H1 (cell line): ENCODE data around the gene ICOSLG. TPM values are rescaled to one million over a fixed set of nuclear protein-coding genes. Genes with fewer than 3 reads are reported as not detected.

Experiments used
- CTCF ChIA-PET: fragments of 300-600 bp; sonication (Branson Sonifier 250); formaldehyde crosslinking; loops from one replicate; lab custom pipeline; 2021; ENCODE audit not compliant: partially characterized antibody; lab: Charles Lee
- POLR2A ChIA-PET: fragments of 300-600 bp; sonication (Branson Sonifier 250); formaldehyde crosslinking; loops from one replicate; lab custom pipeline; 2021; ENCODE audit warnings: inconsistent platforms; ENCODE audit not compliant: partially characterized antibody; lab: Charles Lee
- DNase-seq, 2 experiments: peaks; one replicate each; pipeline versions ENCODE4 v3.0.0 to v3.0.0-alpha.2; 2010 to 2022; ENCODE audit warnings: low spot score in 2 of 2, low read depth in 1 of 2, mixed read lengths in 1 of 2
- FAIRE-seq: peaks from 2 replicates; lab custom pipeline; 2011; peaks lifted over from hg19 to GRCh38; lab: Jason Lieb, UNC
- H2AFZ ChIP-seq: 2 replicates; pipeline ENCODE4 v1.8.1; 2012; ENCODE audit warnings: low read length, inconsistent platforms
- H2AK5ac ChIP-seq: 2 replicates; pipeline ENCODE4 v1.6.1; 2013; ENCODE audit warnings: low read depth, low read length
- H2BK120ac ChIP-seq: replicated peaks from 2 replicates; pipeline ENCODE3; 2013; ENCODE audit warnings: low read depth, low read length, inconsistent platforms
- H2BK12ac ChIP-seq: 2 replicates; pipeline ENCODE4 v1.6.1; 2013; ENCODE audit warnings: low read depth, low read length
- H2BK15ac ChIP-seq: 2 replicates; pipeline ENCODE4 v1.6.1; 2013; ENCODE audit warnings: low read length
- H2BK20ac ChIP-seq: 2 replicates; pipeline ENCODE4 v1.6.1; 2013; ENCODE audit warnings: low read length
- H2BK5ac ChIP-seq: 2 replicates; pipeline ENCODE4 v1.6.1; 2013; ENCODE audit warnings: low read depth, low read length
- H3K14ac ChIP-seq: 2 replicates; pipeline ENCODE4 v1.6.1; 2013; ENCODE audit warnings: inconsistent platforms; ENCODE audit not compliant: insufficient read length
- H3K18ac ChIP-seq: 2 replicates; pipeline ENCODE4 v1.6.1; 2013; ENCODE audit warnings: low read length; ENCODE audit errors: extremely low read depth
- H3K23ac ChIP-seq: 2 replicates; pipeline ENCODE4 v1.6.1; 2013; ENCODE audit warnings: inconsistent platforms; ENCODE audit not compliant: insufficient read length
- H3K23me2 ChIP-seq: 2 replicates; pipeline ENCODE4 v1.6.1; 2013; ENCODE audit warnings: low read depth, low read length
- H3K27ac ChIP-seq: 2 replicates; pipeline ENCODE4 v1.6.1; 2011; ENCODE audit warnings: low read depth, low read length, inconsistent platforms
- H3K27me3 ChIP-seq, 4 experiments: replicated peaks in 1 of 4; 1 replicate in 1 of 4; 2 replicates in 3 of 4; pipeline versions ENCODE4 v1.6.1 to v1.8.1; 2011 to 2013; ENCODE audit warnings: low read length in 3 of 4, mild to moderate bottlenecking in 3 of 4, inconsistent platforms in 2 of 4, mixed read lengths in 2 of 4, moderate library complexity in 1 of 4; ENCODE audit not compliant: control insufficient read depth in 3 of 4, insufficient read depth in 3 of 4; ENCODE audit errors: extremely low read depth in 1 of 4
- H3K36me3 ChIP-seq, 4 experiments: 2 replicates each; pipeline versions ENCODE4 v1.6.1 to v1.8.1; 2011 to 2013; ENCODE audit warnings: mild to moderate bottlenecking in 4 of 4, low read length in 3 of 4, moderate library complexity in 2 of 4, control low read depth in 1 of 4, inconsistent platforms in 1 of 4; ENCODE audit not compliant: insufficient read depth in 4 of 4, control insufficient read depth in 2 of 4
- H3K4ac ChIP-seq: replicated peaks from 2 replicates; pipeline ENCODE3; 2013; ENCODE audit warnings: low read length, low read depth, mixed read lengths, inconsistent platforms; ENCODE audit not compliant: insufficient read length
- H3K4me1 ChIP-seq, 4 experiments: replicated peaks in 1 of 4; 1 replicate in 1 of 4; 2 replicates in 3 of 4; pipeline versions ENCODE4 v1.6.1 to v1.8.1; 2011 to 2013; ENCODE audit warnings: low read length in 3 of 4, inconsistent platforms in 2 of 4, mixed read lengths in 1 of 4; ENCODE audit not compliant: insufficient read depth in 4 of 4, control insufficient read depth in 3 of 4
- H3K4me2 ChIP-seq, 2 experiments: 2 replicates each; pipeline versions ENCODE4 v1.6.1 to v1.8.1; 2011 to 2013; ENCODE audit warnings: low read depth in 2 of 2, low read length in 2 of 2, control low read depth in 1 of 2, inconsistent platforms in 1 of 2, mild to moderate bottlenecking in 1 of 2; ENCODE audit not compliant: insufficient read depth in 1 of 2
- H3K4me3 ChIP-seq, 4 experiments: fragments of 200-600, 300-600 bp in 1 of 4; sonication (generic), shearing (Covaris generic), sonication (Bioruptor Twin) in 1 of 4; 2 replicates each; pipeline versions ENCODE4 v1.5.1 to v1.8.1; 2011 to 2016; ENCODE audit warnings: low read length in 4 of 4, low read depth in 3 of 4, control low read depth in 2 of 4, inconsistent platforms in 2 of 4, mild to moderate bottlenecking in 2 of 4, mixed read lengths in 1 of 4, moderate library complexity in 1 of 4; ENCODE audit not compliant: insufficient read depth in 2 of 4; ENCODE audit errors: extremely low read depth in 1 of 4
- H3K56ac ChIP-seq: replicated peaks from 2 replicates; pipeline ENCODE3; 2013; ENCODE audit warnings: low read depth, mild to moderate bottlenecking, mixed read lengths, low read length, inconsistent platforms; ENCODE audit not compliant: insufficient read length
- H3K79me1 ChIP-seq: 2 replicates; pipeline ENCODE4 v1.6.1; 2013; ENCODE audit warnings: low read depth, low read length, control low read depth
- H3K79me2 ChIP-seq, 2 experiments: 2 replicates each; pipeline versions ENCODE4 v1.6.1 to v1.8.1; 2012 to 2013; ENCODE audit warnings: low read length in 2 of 2, mild to moderate bottlenecking in 2 of 2, inconsistent platforms in 1 of 2; ENCODE audit not compliant: insufficient read depth in 2 of 2, control insufficient read depth in 1 of 2
- H3K9ac ChIP-seq, 4 experiments: replicated peaks in 1 of 4; 1 replicate in 1 of 4; 2 replicates in 3 of 4; pipeline versions ENCODE4 v1.6.1 to v1.8.1; 2011 to 2013; ENCODE audit warnings: low read depth in 3 of 4, low read length in 3 of 4, control low read depth in 2 of 4, mild to moderate bottlenecking in 2 of 4, moderate library complexity in 2 of 4, inconsistent platforms in 1 of 4; ENCODE audit errors: extremely low read depth in 1 of 4
- H3K9me3 ChIP-seq, 2 experiments: 2 replicates each; pipeline versions ENCODE4 v1.6.1 to v1.8.1; 2012 to 2013; ENCODE audit warnings: mild to moderate bottlenecking in 2 of 2, moderate library complexity in 2 of 2, control low read depth in 1 of 2, inconsistent platforms in 1 of 2, low read depth in 1 of 2, low read length in 1 of 2, mixed read lengths in 1 of 2; ENCODE audit not compliant: insufficient read depth in 2 of 2
- H4K20me1 ChIP-seq, 2 experiments: replicated peaks in 1 of 2; 2 replicates each; pipeline versions ENCODE3 to v1.8.1; 2011 to 2013; ENCODE audit warnings: inconsistent platforms in 2 of 2, low read length in 2 of 2, mild to moderate bottlenecking in 1 of 2; ENCODE audit not compliant: insufficient read depth in 2 of 2, control insufficient read depth in 1 of 2
- H4K5ac ChIP-seq: 2 replicates; pipeline ENCODE4 v1.6.1; 2013; ENCODE audit warnings: low read length, low read depth, mixed read lengths, inconsistent platforms; ENCODE audit not compliant: insufficient read length
- H4K8ac ChIP-seq: 2 replicates; pipeline ENCODE4 v1.8.0; 2013; ENCODE audit warnings: mild to moderate bottlenecking, moderate library complexity, low read length, inconsistent platforms; ENCODE audit not compliant: insufficient read depth; ENCODE audit errors: extremely low read depth
- H4K91ac ChIP-seq: replicated peaks from 2 replicates; pipeline ENCODE3; 2013; ENCODE audit warnings: low read length, mixed read lengths, inconsistent platforms; ENCODE audit not compliant: insufficient read length
- CHD2 ChIP-seq: IDR thresholded peaks from 2 replicates; pipeline ENCODE4 v1.6.1; 2012; ENCODE audit warnings: low read length, improper control_type of control experiment
- EZH2 ChIP-seq: fragments of 200-600 bp; sonication (generic); IDR thresholded peaks from 2 replicates; pipeline ENCODE4 v1.7.1; 2012; ENCODE audit warnings: low read depth, mild to moderate bottlenecking, moderate library complexity, low read length, inconsistent platforms; ENCODE audit not compliant: severe bottlenecking
- KDM5A ChIP-seq: fragments of 200-600 bp; IDR thresholded peaks from 2 replicates; pipeline ENCODE4 v1.7.1; 2012; ENCODE audit warnings: mild to moderate bottlenecking, low read length, inconsistent platforms, mixed read lengths
- SUZ12 ChIP-seq: fragments of 200-600 bp; sonication (generic); IDR thresholded peaks from 2 replicates; pipeline ENCODE4 v1.6.1; 2012; ENCODE audit warnings: mild to moderate bottlenecking, inconsistent platforms, low read length, moderate library complexity, mixed read lengths
- WGBS, 2 experiments: shearing (Covaris generic) in 1 of 2; methylation state at CpG; one replicate each; pipeline versions ENCODE4 v1.1.6 to v1.1.7; 2013 to 2015; ENCODE audit warnings: low lambda C conversion rate in 2 of 2, mixed read lengths in 2 of 2, inconsistent platforms in 1 of 2, low coverage in 1 of 2, missing lambda C conversion rate in 1 of 2; ENCODE audit not compliant: insufficient replicate concordance in 2 of 2, insufficient coverage in 1 of 2, insufficient read length in 1 of 2; ENCODE audit errors: extremely low coverage in 1 of 2, missing lambda C conversion rate in 1 of 2; 5-methylcytosine and 5-hydroxymethylcytosine counted together
- polyA plus RNA-seq, 7 experiments: library from polyadenylated mRNA; depleted of rRNA in 3 of 7; stranded (reverse) in 5 of 7; unstranded in 2 of 7; fragments of >200 nt in 5 of 7; fragments of 200-250 nt in 2 of 7; gene quantifications; 1 replicate in 5 of 7; 2 replicates in 1 of 7; 4 replicates in 1 of 7; pipeline versions ENCODE4 v1.2.1 to v1.2.3, GENCODE V29; 2011 to 2013; ENCODE audit warnings: missing spikeins in 2 of 7, mixed read lengths in 2 of 7
- total RNA-seq: library from RNA; stranded (reverse); fragmentation: NEBNext Ultra II Directional; extraction: Animal tissue kit (Norgen Biotek cat#: 25700); gene quantifications from 2 replicates; pipeline ENCODE4 v1.2.1, GENCODE V29; 2021

Gene ICOSLG
- total and polyA plus RNA-seq, 2 of the 8 experiments (the other 6 are each of a cell fraction or from before 2014, with no cell fraction given): 2.3 to 5.5 TPM

- TF ChIP-seq CHD2 (no peak), EZH2 (peak; percentile 53), SUZ12 (peak; percentile 45; the same call in 1 of the 2 replicates), KDM5A (no peak)
- Histone ChIP-seq H4K20me1 (no peaks in the 10 kb centered on the region), H3K4me2 (peak within 1 kb of the TSS; percentile 48 to 89), H3K56ac (no peak within 1 kb of the TSS), H3K27me3 (peaks cover 0 to 28% (median 17%) of the 10 kb centered on the region in 4 experiments; a peak in 5 of 7 replicates), H3K23me2 (no peaks in the 10 kb centered on the region; the same call in 1 of the 2 replicates), H3K4me3 (peak within 1 kb of the TSS; percentile 6 to 57 (median 26)), H3K14ac (no peak within 1 kb of the TSS), H3K27ac (no peak within 1 kb of the TSS), H2BK20ac (no peak within 1 kb of the TSS), H3K23ac (no peak within 1 kb of the TSS), H3K79me1 (no peaks in the 10 kb centered on the region), H4K8ac (no peak within 1 kb of the TSS), H4K5ac (no peak within 1 kb of the TSS), H2AK5ac (no peak within 1 kb of the TSS), H2BK120ac (no peak within 1 kb of the TSS), H3K79me2 (no peaks in the 10 kb centered on the region), H4K91ac (peak within 1 kb of the TSS; percentile 25), H2BK15ac (peak within 1 kb of the TSS; percentile 48), H3K18ac (peak within 1 kb of the TSS; percentile 32), H3K9ac (no peak within 1 kb of the TSS), H3K36me3 (no peaks in the 10 kb centered on the region), H2BK12ac (0 out of 2 replicates have a peak within 1 kb of the TSS, but pooled peaks have one; percentile 18), H3K4ac (no peak within 1 kb of the TSS), H2AFZ (peak within 1 kb of the TSS; percentile 78; the same call in 1 of the 2 replicates), H3K4me1 (peaks cover 0 to 23% (median 15%) of the 10 kb centered on the region in 4 experiments; a peak in 6 of 7 replicates), H2BK5ac (no peak within 1 kb of the TSS), H3K9me3 (no peaks in the 10 kb centered on the region)
- FAIRE-seq (no peak), DNase-seq (no peak)
- CTCF ChIA-PET: interaction anchor here (1.0 to 5.3 kb wide), 3 partner anchors 11 to 17 kb away, joined by 3 to 53 read pairs (median 11); no protein-coding TSS in a partner anchor
- WGBS, 2 experiments: 36% methylated on average over 33 of the region's 56 CpGs; no CpG with 5 or more reads in 1 of the 2 experiments
- POLR2A ChIA-PET: no interaction called here
These were observed 44.6 kb upstream of the ICOSLG start, which contains the start of gene AIRE for GRCh38 chr21:44285138-44285992. Gene AIRE (plus strand): TSS chr21:44285876. CDS start chr21:44286007, 131 bp downstream.
